HUES64 (cell line): ENCODE measurements around the gene LDAF1.
"Not testable (repeated sequence)": the region's sequence is repeated elsewhere in the genome, so short reads cannot be mapped to it uniquely, and the experiment has no call there.

Experiments
- H3K27ac ChIP-seq: 2 replicates; pipeline ENCODE4 v1.7.0; 2013; ENCODE audit warnings: low read depth, low read length, inconsistent platforms
- H3K27me3 ChIP-seq: 2 replicates; pipeline ENCODE4 v1.6.1; 2013; ENCODE audit warnings: mild to moderate bottlenecking, low read length; ENCODE audit not compliant: insufficient read depth
- H3K36me3 ChIP-seq: 2 replicates; pipeline ENCODE4 v1.6.1; 2013; ENCODE audit warnings: mild to moderate bottlenecking, low read length; ENCODE audit not compliant: insufficient read depth
- H3K4me1 ChIP-seq: 2 replicates; pipeline ENCODE4 v1.6.1; 2013; ENCODE audit warnings: mild to moderate bottlenecking, low read length, moderate library complexity; ENCODE audit not compliant: insufficient read depth
- H3K4me3 ChIP-seq: 2 replicates; pipeline ENCODE4 v1.5.1; 2013; ENCODE audit warnings: mild to moderate bottlenecking, low read length, moderate library complexity
- H3K9ac ChIP-seq: 2 replicates; pipeline ENCODE4 v1.6.1; 2013; ENCODE audit warnings: mild to moderate bottlenecking, low read depth, low read length
- H3K9me3 ChIP-seq: 2 replicates; pipeline ENCODE4 v1.6.1; 2013; ENCODE audit warnings: low read depth, low read length; ENCODE audit not compliant: insufficient read depth
- WGBS: fragments of 150-250, 120-280 bp; methylation state at CpG from one replicate; pipeline ENCODE4 v1.1.7; 2013; ENCODE audit warnings: missing lambda C conversion rate; 5-methylcytosine and 5-hydroxymethylcytosine counted together

Gene LDAF1

DNA sequence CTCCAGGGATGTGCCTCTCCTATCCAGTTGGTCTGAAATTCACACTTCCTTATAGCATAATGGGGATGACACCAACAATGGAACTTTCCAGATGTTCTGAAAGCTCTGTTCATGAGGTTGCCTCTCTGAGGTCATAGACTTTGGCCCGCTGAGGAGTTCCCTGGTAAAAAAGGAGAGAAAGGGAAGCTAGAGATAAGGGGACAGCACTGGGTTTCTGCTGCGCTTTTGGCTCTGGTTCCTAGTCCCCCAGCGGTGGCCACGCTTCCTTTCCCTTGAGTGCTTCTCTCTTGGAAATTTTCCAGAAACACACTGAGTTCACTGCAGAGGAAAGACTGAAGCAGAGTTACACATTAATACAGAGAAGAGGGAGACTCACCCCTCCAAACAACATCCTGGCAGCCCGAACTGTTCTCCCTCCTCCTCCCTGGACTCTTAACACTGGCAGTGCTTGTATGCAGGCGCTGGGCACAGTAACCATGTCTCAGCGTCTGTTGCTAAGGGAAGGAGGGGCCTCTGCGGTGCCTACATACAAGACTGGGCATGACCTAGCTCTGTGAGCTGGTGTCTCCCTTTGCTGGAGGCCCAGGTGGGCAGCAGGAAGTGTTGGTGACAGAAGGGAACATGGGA, 8.0 kb upstream of the LDAF1 start, which contains the start of gene DNAH3:
Gene DNAH3 (minus strand): TSS at position 472 of the 627 bp plus-strand sequence. CDS start 527 bp downstream, outside the sequence.
- no peaks in the 10 kb centered on the region for H3K9me3 ChIP-seq
- no peak within 1 kb of the TSS for H3K4me3 ChIP-seq
- no peaks in the 10 kb centered on the region for H3K4me1 ChIP-seq
- no peaks in the 10 kb centered on the region for H3K36me3 ChIP-seq
- no peak within 1 kb of the TSS for H3K9ac ChIP-seq
- 89% methylated on average over 8 of the region's 8 CpGs for WGBS
- H3K27ac ChIP-seq: no peak within 1 kb of the TSS
- H3K27me3 ChIP-seq: no peaks in the 10 kb centered on the region

DNA sequence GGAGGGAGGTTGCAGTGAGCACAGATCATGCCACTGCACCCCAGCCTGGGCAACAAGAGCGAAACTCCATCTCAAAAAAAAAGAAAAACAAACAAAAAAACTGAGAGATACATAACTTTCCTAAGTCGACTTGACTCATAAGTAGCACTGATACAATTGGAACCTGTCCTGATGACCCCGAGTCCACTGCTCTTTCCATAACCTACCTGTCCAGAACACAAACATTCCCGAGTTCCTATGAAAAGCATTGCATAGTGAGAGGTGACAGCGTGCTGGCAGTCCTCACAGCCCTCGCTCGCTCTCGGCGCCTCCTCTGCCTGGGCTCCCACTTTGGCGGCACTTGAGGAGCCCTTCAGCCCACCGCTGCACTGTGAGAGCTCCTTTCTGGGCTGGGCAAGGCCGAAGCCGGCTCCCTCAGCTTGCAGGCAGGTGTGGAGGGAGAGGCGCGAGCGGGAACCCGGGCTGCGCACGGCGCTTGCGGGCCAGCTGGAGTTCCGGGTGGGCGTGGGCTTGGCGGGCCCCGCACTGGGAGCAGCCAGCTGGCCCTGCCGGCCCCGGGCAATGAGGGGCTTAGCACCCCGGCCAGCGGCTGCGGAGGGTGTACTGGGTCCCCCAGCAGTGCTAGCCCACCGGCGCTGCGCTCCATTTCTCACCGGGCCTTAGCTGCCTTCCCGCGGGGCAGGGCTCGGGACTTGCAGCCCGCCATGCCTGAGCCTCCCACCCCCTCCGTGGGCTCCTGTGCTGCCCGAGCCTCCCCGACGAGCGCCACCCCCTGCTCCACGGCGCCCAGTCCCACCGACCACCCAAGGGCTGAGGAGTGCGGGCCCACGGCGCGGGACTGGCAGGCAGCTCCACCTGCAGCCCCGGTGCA, 6.1 kb upstream of the LDAF1 start:
- not testable (repeated sequence) for H3K27ac ChIP-seq, H3K4me3 ChIP-seq, H3K9ac ChIP-seq, H3K4me1 ChIP-seq, H3K27me3 ChIP-seq, H3K36me3 ChIP-seq, H3K9me3 ChIP-seq
- WGBS: 96% methylated on average over 51 of the region's 51 CpGs

DNA sequence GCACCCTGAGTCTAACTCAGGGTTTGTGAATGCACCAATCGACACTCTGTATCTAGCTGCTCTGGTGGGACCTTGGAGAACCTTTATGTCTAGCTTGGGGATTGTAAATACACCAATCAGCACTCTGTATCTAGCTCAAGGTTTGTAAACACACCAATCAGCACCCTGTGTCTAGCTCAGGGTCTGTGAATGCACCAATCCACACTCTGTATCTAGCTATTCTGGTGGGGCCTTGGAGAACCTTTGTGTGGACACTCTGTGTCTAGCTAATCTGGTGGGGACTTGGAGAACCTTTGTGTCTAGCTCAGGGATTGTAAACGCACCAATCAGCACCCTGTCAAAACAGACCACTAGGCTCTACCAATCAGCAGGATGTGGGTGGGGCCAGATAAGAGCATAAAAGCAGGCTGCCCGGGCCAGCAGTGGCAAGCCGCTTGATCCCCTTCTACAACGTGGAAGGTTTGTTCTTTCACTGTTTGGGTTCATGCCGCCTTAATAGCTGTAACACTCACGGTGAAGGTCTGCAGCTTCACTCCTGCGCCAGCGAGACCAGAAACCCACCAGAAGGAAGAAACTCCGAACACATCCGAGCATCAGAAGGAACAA, 5.2 kb upstream of the LDAF1 start:
- H3K27me3 ChIP-seq, H3K4me1 ChIP-seq, H3K4me3 ChIP-seq, H3K36me3 ChIP-seq, H3K27ac ChIP-seq, H3K9ac ChIP-seq, H3K9me3 ChIP-seq: not testable (repeated sequence)
- 95% methylated on average over 11 of the region's 11 CpGs for WGBS

DNA sequence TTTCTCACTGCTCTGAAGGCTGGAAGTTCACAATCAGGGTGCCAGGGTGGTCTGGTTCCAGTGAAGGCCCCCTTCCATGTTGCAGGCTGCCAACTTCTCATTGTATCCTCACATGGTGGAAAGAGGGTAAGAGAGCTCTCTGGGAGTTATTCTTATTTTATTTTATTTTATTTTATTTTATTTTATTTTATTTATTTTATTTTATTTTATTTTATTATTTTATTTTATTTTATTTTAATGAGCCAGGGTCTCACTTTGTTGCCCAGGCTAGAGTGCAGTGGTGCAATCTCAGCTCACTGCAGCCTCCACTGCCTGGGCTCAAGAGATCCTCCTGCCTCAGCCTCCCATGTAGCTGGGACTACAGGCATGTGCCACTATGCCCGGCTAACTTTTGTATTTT, 2.5 kb upstream of the LDAF1 start:
- H3K27ac ChIP-seq, H3K9me3 ChIP-seq, H3K9ac ChIP-seq, H3K4me1 ChIP-seq, H3K36me3 ChIP-seq, H3K4me3 ChIP-seq: not testable (repeated sequence)
- peaks cover 10% of the 10 kb centered on the region for H3K27me3 ChIP-seq
- 78% methylated on average over 1 of the region's 1 CpG for WGBS

DNA sequence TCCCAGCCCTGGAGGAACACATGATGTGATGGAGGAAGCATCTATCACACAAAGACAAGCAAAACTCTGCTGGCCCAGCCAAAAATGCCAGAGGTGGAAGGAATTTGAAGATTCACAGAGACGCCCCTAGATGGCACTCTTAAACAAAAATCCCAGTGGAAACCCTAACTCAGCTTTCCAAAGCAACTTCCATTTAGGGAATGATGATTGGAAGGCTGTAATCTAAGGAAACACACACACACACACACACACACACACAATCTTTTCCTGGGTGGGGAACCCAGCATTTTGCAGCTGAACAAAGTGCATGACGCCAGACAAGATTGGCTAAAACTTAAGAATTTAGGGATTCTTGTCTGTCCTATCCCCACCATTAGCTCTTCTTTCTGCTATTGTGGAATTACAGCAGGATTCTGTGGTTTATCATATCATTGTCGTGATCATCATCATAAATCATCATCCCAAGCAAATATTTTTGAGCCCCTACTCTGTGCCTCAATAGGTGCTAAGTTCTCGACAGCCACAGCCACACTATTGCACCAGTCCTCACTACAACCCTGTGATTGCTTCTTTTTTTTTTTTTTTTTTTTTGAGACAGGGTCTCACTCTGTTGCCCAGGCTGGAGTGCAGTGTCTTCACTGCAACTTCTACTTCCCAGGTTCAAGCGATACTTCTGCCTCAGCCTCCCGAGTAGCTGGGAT, 1.6 kb upstream of the LDAF1 start:
- 58% methylated on average over 6 of the region's 6 CpGs for WGBS
- no peak overlapping the region for H3K27ac ChIP-seq

DNA sequence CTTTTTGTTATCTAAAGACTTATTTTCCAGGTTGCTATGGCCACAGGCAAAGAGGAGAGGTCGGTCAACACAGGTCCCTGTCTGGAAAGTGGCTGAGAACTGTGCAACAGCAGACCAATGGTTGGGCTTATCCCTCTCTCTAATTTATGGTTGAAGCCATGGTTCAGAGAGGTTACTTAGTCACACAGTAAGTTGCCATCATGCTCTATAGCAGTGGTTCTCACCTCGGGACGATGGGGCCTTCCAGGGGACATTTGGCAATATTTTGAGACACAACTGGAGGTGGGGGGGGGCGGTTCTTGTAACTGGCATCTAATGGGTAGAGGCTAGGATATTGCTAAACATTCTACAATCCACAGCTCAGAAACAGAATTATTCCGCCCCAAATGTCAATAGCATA, 842 bp upstream of the LDAF1 start:
- Histone ChIP-seq H3K27ac (no peak overlapping the region), H3K4me1 (peaks cover 5% of the 10 kb centered on the region; the same call in 1 of the 2 replicates), H3K9me3 (no peaks in the 10 kb centered on the region), H3K4me3 (no peak overlapping the region; the same call in 1 of the 2 replicates), H3K36me3 (peaks cover 23% of the 10 kb centered on the region), H3K27me3 (peaks cover 10% of the 10 kb centered on the region), H3K9ac (no peak overlapping the region)
- WGBS: 84% methylated on average over 4 of the region's 5 CpGs

More for the DNA sequence above, 1.6 kb upstream of the LDAF1 start:
- H3K9me3 ChIP-seq: no peaks in the 10 kb centered on the region
- peaks cover 15% of the 10 kb centered on the region for H3K36me3 ChIP-seq
- H3K4me1 ChIP-seq: peaks cover 5% of the 10 kb centered on the region; the same call in 1 of the 2 replicates
- peaks cover 10% of the 10 kb centered on the region for H3K27me3 ChIP-seq
- no peak overlapping the region for H3K9ac ChIP-seq
- H3K4me3 ChIP-seq: no peak overlapping the region

DNA sequence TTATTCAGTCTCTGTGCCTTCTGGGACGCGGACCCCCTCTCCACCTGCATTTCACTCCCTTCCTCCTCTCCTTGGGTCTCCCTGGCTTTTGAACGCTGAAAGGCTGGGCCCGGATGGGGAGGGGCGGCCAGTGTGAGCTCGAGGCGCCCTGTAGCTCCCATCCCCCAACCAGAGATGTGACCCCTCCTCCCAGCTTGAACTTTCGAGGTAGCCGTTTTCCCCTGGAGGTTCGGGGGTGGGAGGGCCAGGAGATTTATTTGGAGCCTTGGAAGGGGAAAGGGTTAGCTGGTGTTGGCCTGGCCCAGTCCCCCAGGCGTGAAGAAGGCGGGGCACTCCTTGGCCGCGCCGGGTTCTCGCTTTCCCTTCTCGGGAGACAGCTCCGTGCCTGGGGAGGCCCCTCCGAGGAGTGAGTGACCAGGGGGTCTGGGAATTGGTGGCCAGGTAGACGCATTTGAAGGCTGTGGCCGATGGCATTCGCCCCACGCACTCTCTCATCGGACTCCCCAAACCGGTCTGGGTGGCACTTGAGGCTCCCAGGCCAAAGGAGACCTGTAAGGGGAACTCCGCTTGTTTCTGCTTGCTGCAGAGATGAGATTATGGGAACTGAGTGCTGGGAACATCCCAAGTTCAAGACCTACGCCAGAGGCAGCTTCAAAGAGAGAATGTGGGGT, 942 bp downstream of the LDAF1 start:
- 4% methylated on average over 27 of the region's 27 CpGs for WGBS
- Histone ChIP-seq H3K9me3 (no peaks in the 10 kb centered on the region), H3K4me1 (peaks cover 5% of the 10 kb centered on the region; the same call in 1 of the 2 replicates), H3K36me3 (peaks cover 40% of the 10 kb centered on the region), H3K9ac (peak overlapping the region; percentile 65), H3K4me3 (peak overlapping the region; percentile 80), H3K27me3 (peaks cover 10% of the 10 kb centered on the region), H3K27ac (no peak overlapping the region)

DNA sequence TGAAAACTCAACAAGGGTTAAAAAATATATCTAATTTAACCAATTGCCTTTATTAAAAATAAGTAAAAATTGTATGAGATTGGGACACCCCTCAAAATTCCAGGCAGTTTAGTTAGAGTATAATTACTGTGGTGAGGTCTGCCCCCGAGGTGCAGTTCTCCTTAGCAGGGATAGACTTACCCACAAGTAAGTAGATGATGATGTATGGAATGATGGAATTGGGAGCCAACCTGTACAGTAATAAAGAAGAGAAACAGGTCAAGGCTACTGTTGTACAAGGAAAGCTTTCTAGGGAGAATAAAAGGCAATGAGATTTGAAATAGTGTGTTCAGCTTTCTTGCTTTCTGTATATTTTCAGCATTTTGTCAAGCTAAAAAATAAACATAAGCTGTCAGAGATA, 1.8 kb downstream of the LDAF1 start:
- Histone ChIP-seq H3K9me3 (no peaks in the 10 kb centered on the region), H3K4me1 (peaks cover 5% of the 10 kb centered on the region; the same call in 1 of the 2 replicates), H3K27ac (no peak overlapping the region), H3K36me3 (peaks cover 49% of the 10 kb centered on the region), H3K9ac (no peak overlapping the region), H3K4me3 (0 out of 2 replicates have a peak overlapping the region, but pooled peaks have one; percentile 80), H3K27me3 (peaks cover 10% of the 10 kb centered on the region)
- WGBS: 83% methylated on average over 1 of the region's 1 CpG

DNA sequence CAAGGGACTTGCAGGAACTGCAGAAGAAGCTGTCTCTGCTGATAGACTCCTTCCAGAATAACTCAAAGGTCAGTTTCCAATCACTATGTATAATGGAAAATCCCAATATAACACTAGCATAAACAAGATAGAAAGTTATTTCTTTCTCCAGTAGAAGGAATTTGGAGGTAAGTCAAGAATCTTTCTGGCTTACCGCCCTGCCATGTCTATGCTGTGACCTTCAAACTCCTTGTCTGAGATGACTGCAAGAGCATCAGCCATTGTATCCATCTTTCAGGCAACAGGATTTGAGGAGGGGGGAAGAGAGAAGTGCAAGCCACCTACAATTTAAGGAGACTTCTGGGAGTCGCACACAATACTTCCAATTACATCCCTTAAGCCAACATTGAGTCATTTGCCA, 2.7 kb downstream of the LDAF1 start:
- Histone ChIP-seq H3K36me3 (peaks cover 56% of the 10 kb centered on the region), H3K9me3 (no peaks in the 10 kb centered on the region), H3K4me1 (peaks cover 5% of the 10 kb centered on the region; the same call in 1 of the 2 replicates), H3K9ac (no peak overlapping the region), H3K4me3 (no peak overlapping the region), H3K27me3 (peaks cover 10% of the 10 kb centered on the region), H3K27ac (no peak overlapping the region)
- WGBS: 96% methylated on average over 2 of the region's 2 CpGs

- Histone ChIP-seq H3K36me3 (peaks cover 68% of the 10 kb centered on the region), H3K4me1 (peaks cover 5% of the 10 kb centered on the region; the same call in 1 of the 2 replicates)
Observed at GRCh38 chr16:21162661-21163151, 4.2 kb downstream of the LDAF1 start.

More at GRCh38 chr16:21162661-21163151, 4.2 kb downstream of the LDAF1 start:
- Histone ChIP-seq H3K9me3 (no peaks in the 10 kb centered on the region), H3K9ac (no peak overlapping the region), H3K4me3 (no peak overlapping the region), H3K27me3 (peaks cover 6% of the 10 kb centered on the region), H3K27ac (no peak overlapping the region)
- 94% methylated on average over 7 of the region's 7 CpGs for WGBS
